ENCODE data around the gene PPM1J. TPM values are rescaled to one million over a fixed set of nuclear protein-coding genes. Genes with fewer than 3 reads are reported as not detected.

PPM1J gene
- total and polyA plus RNA-seq, 2 of the 13 experiments (the other 11 are each of a cell fraction or from before 2014, with no cell fraction given), result 0.07 to 0.22 TPM

GRCh38 chr1:112674986-112675727 is 40.0 kb downstream of the PPM1J start (continued):
- no peak for TF ChIP-seq STAT6 (CRISPR knock-in tag; IDR thresholded peaks at IDR 0.05; ENCODE audit: borderline replicate concordance)
- TF ChIP-seq IRF9 (CRISPR knock-in tag; IDR thresholded peaks at IDR 0.05; ENCODE audit: borderline replicate concordance), result 0 out of 2 replicates have a peak, but pooled peaks have one; percentile 74
- peak; percentile 80 for TF ChIP-seq RBFOX2 (IDR thresholded peaks at IDR 0.05; ENCODE audit: low read depth, low read length)
- no peak for TF ChIP-seq SRY (CRISPR knock-in tag; IDR thresholded peaks at IDR 0.05)
- no peak for TF ChIP-seq PBX3 (CRISPR knock-in tag; IDR thresholded peaks at IDR 0.05; ENCODE audit: borderline replicate concordance)
- peak; percentile 61; the same call in 1 of the 2 replicates for TF ChIP-seq CHCHD3 (CRISPR knock-in tag; IDR thresholded peaks at IDR 0.05)
- no peak for TF ChIP-seq EHMT2 (IDR thresholded peaks at IDR 0.05; ENCODE audit: borderline replicate concordance, low read depth, low read length)
- TF ChIP-seq AGO2 (optimal IDR thresholded peaks at IDR 0.05; ENCODE audit: low read depth, low read length), result peak; percentile 56
- TF ChIP-seq MAFF (IDR thresholded peaks at IDR 0.05; ENCODE audit: low read depth, low read length), result no peak
- TF ChIP-seq E2F1 (CRISPR knock-in tag; IDR thresholded peaks at IDR 0.05), result 0 out of 2 replicates have a peak, but pooled peaks have one; percentile 55
- TF ChIP-seq ZNF10 (CRISPR knock-in tag; IDR thresholded peaks at IDR 0.05; ENCODE audit: borderline replicate concordance, low read depth), result no peak
- TF ChIP-seq ZBTB1 (CRISPR knock-in tag; IDR thresholded peaks at IDR 0.05; ENCODE audit: borderline replicate concordance), result no peak
- no peak for TF ChIP-seq BRCA1 (CRISPR knock-in tag; IDR thresholded peaks at IDR 0.05)
- TF ChIP-seq ZBTB7B (CRISPR knock-in tag; IDR thresholded peaks at IDR 0.05), result no peak
- 0 out of 2 replicates have a peak, but pooled peaks have one; percentile 42 for TF ChIP-seq RAD21 (CRISPR knock-in tag; IDR thresholded peaks at IDR 0.05)
- TF ChIP-seq REPIN1 (CRISPR knock-in tag; IDR thresholded peaks at IDR 0.05; ENCODE audit: borderline replicate concordance, low read depth), result no peak
- TF ChIP-seq ZBTB14 (CRISPR knock-in tag; IDR thresholded peaks at IDR 0.05), result no peak; the same call in none of the 2 replicates
- no peak for TF ChIP-seq ZNF34 (CRISPR knock-in tag; IDR thresholded peaks at IDR 0.05; ENCODE audit: borderline replicate concordance)
- TF ChIP-seq ZNF24 (IDR thresholded peaks at IDR 0.05), result no peak

Measured in HepG2 (cell line).